HG02885 (cell line): ENCODE data around the gene TMEM138.

Experiments used
- ATAC-seq: cut with Tn5 transposase; IDR thresholded peaks from one replicate; pipeline ENCODE4 v1.9.1; 2021; ENCODE audit warnings: mild to moderate bottlenecking; ENCODE audit not compliant: unreplicated experiment, poor library complexity

Gene TMEM138

DNA sequence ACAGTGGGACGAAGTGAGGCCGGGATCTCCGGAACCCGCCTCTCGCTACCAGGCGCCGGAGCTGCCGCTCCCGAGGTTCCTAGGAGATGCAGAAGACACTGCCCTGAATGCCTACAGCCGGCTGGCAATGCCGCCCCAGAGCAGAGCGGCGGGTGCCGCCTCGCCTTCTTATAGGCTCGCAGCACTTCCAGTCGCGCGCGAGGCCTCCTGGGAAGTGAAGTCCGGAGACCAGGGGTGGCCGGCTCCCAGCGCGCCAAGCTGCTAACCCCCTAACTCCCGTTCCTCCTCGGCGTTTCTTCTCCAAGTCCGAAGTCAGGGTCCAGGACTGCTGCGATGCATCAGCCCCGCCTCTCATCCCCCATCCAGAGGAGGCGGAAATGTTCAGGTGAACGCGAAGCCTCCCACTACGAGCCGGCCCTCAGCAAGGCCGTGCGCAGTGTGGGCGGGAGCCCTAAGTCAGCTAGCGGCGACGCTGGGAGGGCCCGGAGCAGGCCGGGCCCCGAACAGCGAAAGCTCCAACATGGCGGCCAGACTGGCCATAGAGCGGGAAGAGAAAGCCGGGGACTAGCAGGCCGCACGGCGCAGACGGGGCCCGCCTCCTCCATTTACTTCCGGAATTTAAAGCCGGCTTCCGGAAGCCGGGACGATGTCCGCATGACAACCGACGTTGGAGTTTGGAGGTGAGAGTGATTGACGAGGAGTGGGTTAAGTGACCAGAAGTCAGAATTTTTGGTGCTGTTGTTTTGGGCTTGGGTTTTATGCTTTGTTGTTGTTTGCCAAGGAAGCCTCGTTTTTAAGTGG is at the start of gene TMEM138, which contains the start of gene CYB561A3:
Gene TMEM138 (plus strand): TSS at position 634 of the 801 bp plus-strand sequence. CDS start 2,017 bp downstream, outside the sequence.
Gene CYB561A3 (minus strand): TSS at position 142 of the 801 bp plus-strand sequence. CDS start 5,169 bp downstream, outside the sequence.
- ATAC-seq: peak; percentile 87

DNA sequence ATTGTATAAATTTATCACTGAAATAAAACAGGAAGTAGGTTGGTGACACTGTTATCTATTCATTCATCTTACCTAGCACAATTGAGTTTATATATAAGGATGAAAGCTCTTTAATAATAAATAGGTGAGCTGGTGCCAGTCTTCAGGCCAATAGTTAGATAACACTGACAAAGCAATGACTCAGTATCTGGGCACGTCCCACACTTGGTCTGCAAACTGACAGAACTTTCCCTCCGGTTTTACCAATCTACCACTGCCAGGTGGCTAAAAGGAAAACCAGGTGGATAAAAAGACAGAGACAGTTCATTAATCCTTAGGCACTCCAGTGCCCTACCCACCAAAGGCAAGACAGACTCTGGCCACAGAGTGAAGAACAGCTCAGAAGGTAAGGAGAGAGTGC is 46.9 kb upstream of the TMEM138 start:
- ATAC-seq: no peak

DNA sequence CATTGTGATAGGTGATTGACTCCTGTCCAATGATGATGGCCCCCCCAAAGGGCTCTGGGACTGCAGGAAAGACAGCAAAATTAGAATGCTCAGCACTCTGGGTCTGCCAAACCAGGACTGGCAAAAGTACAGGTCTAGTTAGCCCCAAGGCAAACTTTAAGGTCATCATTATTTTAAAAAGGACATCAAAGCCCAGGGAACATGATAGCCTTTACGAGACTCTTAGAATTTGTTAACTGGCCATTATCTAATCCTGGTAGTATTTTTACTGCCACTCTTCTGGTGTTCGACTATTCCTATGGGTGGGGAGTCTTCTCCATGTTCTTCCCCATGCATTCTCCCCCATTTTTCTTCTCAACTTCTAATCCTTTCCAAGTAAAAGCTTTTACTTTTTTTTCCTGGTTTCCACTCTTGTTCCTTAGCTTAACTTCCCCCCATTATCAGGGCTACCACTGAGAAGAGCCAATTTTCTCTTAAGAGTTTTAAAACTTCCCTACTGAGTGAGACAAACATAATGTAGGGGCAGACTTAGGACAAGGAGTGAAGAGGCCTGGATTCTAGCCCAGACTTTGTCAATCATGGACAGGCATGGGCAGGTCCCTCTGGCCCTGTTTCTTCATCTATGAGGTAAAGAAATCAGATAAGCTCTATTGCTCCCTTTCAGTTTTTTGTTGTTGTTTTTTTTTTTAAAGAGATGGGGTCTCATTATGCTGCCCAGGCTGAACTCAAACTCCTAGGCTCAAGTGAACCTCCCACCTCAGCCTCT is 36.3 kb upstream of the TMEM138 start:
- ATAC-seq: no peak

DNA sequence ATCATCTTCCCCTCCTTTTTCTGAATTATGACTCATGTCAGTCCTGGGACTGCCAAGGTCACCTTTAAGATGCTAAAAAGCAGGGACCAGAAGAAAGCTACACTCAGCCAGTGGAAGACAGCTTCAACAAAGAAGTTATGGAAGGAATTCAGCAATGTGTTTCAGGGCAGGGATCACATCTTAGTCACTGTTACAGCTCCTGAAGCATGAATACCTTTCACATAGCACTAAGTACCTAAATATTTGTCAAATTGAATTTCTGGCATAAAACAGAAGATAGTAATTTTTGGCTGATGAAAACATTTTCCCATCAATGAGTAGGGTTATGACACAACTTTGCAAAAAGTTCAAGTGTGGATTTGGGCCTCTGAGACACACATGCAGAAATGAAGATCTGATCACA is 34.5 kb upstream of the TMEM138 start:
- ATAC-seq: no peak

DNA sequence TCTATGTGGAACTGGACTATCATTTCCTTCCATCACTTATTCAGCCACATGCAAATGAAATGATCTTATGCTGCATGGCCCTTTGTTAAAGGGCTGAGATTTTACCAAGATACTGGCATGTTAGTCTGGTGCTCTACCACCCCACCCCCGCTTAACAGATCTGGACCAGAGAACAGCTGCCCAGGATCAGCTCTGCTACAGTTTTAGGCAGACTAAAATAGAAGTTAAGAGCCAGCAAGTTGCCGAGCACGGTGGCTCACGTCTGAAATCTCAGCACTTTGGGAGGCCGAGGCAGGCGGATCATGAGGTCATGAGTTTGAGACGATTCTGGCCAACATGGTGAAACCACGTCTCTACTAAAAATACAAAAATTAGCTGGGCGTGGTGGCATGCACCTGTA is 33.8 kb upstream of the TMEM138 start:
- no peak for ATAC-seq

DNA sequence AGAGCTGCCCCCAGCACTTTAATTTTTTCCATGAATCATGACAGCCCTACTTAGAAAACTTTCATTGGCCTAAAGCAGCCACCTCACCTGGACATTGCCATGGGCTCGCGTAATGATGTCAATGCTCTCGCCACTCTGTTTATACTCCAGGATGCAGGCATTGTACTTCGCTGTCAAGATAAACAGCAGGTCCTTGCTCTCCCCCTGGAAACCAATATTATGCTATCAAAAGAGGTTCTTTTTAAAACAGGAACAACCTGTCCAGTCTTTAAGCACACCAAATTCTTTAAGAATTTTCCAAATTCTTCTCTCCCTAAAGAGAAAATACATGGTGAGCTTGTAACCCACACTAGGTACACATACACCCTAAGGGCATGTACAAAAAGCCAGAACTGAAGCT is 32.3 kb upstream of the TMEM138 start:
- no peak for ATAC-seq

DNA sequence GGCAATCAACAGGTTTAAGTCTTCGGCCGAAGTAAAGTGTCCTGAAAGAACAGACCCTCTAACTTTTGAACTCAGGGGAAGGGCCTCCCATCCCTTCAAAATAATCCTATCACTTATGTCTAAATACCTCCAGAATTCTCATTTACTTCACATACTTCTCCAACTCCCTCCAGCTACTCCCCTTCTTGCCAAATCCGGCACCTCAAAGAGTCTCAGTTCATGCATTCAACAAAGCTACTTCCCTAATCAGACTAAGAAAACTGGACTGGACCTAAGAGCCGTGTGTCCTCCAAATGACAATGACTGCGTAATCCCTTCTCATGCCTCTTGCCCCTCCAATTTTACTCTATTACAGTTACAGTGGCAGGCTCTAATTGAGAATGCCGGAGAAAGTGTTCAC is 30.5 kb upstream of the TMEM138 start:
- ATAC-seq: no peak

DNA sequence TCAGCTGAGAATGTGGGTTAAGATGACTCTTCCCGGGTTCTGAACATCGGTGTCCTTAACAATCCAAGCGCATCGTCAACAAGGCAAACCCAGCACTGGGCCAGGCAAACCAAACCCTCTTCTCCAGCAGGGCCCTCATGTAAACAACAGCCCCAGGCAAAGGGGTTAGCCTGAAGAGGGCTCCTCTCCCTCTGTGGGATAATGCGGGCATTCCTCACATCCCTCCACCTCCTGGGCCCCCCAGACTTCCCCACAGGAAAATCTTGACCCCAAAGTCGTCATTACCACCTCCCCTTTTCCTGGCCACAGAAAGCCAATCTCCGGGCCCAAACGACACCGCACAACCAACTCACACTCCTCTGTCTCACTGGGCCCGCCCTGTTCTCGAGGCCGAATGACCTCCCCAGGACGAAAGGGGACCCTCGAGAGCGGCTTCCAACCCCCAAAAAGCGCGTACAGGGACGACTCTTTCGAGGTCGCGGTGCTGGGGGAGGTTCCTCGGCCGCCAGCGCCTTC is 29.8 kb upstream of the TMEM138 start:
- no peak for ATAC-seq

DNA sequence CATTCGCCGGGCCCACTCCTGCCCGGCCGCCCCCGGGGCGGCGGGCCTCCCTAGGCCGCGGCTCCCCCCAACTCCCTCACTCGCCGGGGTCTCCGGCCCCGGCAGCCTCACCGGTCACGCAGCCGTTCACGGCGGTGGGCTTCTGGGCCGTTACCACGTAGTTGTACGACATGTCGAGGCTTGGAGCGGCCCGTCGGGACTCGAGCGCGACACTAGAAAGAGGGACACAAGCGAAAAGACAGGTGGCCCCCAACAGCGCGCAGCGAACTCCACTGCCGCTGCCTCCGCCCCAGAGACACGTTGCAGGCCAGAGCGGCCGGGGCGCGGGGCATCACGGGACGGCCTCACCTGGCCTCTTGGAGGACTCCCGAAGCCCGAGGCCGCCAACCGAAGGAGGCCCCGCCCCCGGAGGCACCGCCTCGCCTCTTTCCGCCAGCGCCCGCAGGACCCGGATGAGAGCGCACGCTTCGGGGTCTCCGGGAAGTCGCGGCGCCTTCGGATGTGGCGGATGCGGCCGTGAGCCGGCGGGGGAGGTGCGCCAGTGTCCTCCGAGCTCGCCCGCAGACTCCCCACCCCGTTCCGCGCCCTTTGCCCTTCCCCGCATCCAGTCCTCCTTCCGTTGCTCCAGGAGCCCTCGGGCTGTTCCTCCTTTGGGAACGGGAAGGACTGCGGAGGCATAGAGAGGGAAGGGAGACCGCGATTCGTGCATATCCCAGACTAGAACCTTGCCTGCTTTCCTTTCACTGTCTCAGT is 29.2 kb upstream of the TMEM138 start, which contains the start of the genes DDB1 and TKFC:
Gene DDB1 (minus strand): TSS at position 309 of the 753 bp plus-strand sequence. CDS start 137 bp downstream, at position 172.
Gene TKFC (plus strand): TSS at position 432 of the 753 bp plus-strand sequence. CDS start 1,501 bp downstream, outside the sequence.
- ATAC-seq: peak; percentile 90

DNA sequence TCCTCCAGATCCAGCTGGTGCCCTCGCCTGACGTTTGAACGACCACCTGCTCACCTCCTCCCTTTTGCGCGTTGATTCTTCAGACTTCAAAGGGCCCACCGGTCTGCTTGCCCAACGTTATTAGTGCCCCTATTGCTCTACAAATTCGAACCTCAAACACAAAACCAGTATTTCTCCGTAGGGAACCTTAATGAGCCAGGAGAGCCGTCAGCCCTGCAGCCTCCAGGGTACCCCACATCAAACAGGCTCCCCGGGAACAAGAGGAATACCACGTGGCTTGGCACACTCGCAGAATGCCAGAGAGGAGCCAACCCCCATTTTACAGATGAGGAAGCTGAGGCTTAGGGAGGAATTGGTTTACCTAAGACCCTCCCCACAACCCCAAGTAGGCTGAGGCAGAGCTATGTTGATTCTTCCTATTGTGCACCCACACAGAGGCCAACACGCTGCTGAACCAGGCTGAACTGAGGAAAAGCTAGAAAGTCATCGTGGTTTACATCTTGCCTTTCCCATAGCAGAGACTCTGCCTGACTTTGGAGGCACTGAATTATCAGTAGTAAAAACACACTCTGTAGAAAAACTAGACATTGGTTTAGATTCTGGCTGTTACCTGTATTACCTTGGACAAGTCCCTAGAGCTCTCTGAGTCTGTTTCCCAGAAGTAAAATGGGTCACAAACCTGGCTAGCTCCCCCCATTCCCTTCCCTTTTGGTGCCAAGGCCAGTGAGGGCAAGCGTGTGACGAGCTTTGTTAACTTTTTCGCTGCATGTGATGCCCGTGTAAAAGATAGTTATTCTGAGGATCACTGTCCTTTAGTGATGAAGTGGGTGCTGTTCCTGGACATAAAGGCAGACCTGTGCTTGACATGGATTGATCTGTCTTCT is 28.4 kb upstream of the TMEM138 start:
- ATAC-seq: no peak

DNA sequence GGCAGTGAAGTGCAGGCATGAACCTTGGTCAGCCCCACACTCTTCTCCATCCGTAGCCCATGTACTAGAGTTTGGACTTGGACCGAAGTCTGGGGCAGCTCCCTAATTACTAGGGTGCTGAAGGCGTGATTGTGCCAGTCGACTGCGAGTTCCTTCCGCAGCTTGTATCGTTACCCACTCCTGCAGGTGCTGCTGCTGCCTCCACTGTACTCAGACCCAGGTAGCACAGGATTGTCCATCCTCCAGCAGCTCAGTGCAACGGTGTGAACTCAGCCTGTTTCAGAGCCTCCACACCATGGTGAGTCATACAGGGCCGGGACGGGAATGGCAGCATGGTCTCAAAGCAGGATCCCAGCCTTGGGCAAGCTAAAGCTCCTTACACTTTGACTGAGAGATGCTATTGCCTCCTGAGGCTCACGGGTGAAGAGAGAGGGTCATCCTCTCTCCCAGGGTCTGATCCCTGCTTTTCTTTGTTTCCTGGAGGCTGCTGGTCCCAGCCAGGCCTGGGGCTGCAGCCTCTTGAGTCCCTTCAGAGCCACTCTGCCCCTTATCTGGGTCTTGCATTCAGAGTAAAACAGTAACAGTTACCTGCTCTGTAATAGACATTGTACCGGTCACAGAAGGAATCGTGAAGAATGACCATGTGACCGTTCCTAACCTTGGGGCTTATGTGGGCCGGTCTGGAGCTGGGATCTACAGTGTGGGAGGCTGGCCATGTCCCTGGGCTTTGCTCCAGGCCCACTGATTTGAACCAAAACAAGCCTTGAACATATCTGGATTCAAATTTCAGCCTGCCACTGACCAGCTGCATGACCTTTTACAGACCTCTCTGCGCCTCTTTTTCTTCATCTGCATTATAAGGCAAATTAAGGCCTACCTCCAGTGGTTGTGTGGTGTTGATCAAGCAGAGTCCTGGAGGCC is 27.5 kb upstream of the TMEM138 start:
- ATAC-seq: no peak

DNA sequence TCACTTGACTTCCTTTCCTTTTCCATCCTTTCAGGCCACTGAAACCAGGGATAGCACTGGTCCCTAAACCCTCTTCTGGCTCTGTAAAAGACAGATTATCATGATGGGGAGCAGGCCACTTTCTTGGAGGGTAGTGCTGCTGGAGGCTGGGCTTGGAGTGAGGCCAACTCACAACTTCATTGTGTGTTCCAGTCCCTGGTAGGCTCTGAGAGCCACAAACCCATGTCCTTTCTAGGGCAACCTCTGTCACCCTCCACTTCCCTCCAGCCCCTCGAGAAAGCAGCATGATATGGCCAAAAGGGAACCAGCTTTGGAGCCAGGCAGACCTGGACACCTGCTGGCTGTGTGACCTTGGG is 26.8 kb upstream of the TMEM138 start:
- ATAC-seq: no peak

DNA sequence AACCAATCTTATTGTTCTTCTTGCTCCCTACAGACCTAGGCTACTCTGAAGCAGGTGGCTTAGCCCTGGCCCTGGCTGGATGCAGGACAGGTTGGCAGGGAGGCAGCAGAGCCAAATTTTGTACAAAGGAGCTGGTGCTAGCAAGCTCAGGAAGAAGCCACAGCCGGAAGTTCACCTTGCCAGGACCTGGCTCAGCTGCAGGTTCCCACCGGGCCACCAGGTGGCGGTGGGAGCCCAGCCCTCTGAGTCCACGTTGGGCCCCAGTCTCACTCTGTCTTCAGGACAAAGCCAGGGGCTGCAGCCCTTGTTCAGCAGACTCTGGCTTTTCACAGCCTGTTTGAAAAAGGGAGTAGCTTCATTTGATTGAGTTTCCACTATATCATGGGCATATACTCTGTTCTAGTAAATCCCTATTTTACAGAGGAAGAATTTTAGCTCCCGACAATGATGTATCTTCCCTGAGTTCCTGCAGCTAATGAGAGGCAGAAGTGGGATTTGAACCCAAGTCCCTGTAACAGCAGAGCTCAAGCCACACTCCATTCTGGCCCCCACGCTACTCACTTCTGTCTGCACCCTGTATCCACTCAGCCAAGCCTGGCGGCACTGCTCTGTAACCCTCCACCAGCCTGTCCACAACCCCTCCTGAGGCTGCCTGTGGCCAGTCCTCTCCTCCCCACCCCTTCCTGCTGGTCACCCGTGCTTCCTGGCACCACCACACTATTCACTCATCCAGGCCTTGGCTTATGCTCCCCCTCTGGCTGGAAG is 25.8 kb upstream of the TMEM138 start:
- ATAC-seq: peak; percentile 60

DNA sequence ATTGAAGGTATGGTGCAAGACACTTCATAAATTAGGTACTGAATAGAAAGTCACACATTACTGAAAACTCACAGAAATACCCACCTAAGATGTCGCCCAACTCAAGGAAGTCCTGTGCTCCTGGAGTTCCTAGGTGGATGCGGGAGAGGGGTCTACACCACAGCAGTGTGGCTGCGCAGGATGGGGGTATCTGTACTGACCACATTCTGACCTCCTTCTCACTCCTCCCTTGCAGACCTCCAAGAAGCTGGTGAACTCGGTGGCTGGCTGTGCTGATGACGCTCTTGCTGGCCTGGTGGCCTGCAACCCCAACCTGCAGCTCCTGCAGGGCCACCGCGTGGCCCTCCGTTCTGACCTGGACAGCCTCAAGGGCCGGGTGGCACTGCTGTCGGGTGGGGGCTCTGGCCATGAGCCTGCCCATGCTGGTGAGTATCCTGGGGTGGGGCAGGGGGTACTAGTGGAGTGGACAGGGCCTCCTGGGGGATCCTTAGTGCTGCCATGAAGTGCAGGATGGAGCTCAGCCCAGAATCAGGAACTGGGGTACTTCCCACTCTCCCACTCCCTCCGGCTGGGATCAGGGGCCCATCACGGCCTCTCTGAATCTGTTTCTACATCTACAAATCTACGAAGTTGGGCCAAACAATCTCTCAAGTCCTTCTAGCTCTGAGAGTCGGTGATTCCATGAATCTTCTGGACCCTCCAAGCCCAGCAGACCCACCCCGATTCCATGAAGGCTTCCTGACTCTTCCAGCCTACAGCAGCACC is 24.3 kb upstream of the TMEM138 start:
- ATAC-seq: no peak

DNA sequence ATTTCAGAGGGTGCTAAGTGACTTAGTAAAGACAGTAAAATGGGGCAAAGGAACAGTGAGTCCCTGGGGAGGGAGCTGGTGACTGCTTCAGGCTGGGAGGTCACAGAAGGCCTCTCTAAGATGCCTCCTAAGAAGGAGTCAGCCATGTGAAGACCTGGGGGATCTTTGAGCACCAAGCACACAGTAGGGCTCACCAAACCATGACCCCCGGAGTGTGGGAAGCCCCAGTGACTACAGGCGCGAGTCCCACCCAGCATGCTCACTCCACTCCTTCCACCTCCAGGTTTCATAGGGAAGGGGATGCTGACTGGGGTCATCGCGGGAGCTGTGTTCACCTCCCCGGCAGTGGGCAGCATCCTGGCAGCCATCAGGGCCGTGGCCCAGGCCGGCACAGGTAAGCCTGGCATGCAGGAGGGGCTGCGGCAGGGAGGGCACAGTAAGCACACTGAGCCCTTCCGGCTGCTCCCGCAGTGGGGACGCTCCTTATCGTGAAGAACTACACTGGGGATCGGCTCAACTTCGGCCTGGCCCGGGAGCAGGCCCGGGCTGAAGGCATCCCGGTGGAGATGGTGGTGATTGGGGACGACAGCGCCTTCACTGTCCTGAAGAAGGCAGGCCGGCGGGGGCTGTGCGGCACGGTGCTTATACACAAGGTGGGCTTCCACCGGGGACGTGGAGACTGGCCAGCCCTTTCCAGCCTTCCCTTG is 23.2 kb upstream of the TMEM138 start:
- no peak for ATAC-seq

DNA sequence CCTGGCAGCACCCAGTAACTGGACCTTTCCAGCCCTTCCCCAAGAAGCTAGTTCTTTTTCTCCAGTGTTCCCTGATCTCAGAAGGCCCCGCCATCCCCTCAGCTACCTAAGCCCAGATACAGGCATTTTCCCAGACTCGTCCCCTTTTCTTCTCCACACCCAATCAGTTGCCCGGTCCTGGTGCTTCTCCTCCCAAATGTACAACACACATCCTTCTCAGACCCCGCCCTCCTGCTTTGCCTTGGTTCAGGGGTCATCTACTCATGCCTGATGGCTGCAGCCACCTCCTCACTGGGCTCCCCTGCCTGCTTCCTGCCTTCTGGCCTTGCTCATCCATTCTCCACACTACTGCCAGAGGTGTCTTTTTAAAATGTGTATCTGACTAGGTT is 22.7 kb upstream of the TMEM138 start:
- no peak for ATAC-seq
